MM.1S (cell line): ENCODE results near the gene SCO2.

Source experiments
- CTCF ChIP-seq: fragments of 300-600 bp; sonication (generic); IDR thresholded peaks from 2 replicates; pipeline ENCODE4 v1.5.1; 2016; ENCODE audit warnings: antibody characterized with exemption, low read length, mixed read lengths
- EZH2 ChIP-seq: fragments of 300-600 bp; sonication (generic); optimal IDR thresholded peaks from 2 replicates; pipeline ENCODE3; 2017; ENCODE audit warnings: low read depth, mild to moderate bottlenecking, antibody characterized with exemption, low read length, mixed read lengths

GRCh38 chr22:50485221-50486131 is 39.9 kb downstream of the SCO2 start:
- no peak for TF ChIP-seq CTCF
- no peak for TF ChIP-seq EZH2
